HS-27A (cell line): ENCODE data around the gene FLT3.

Experiments
- DNase-seq: peaks from one replicate; pipeline ENCODE4 v3.0.0-alpha.2; 2012; ENCODE audit warnings: low read depth, missing footprints

The FLT3 gene

GRCh38 chr13:28001837-28002473 is 98.4 kb downstream of the FLT3 start:
- DNase-seq: no peak

- DNase-seq: no peak
Observed at GRCh38 chr13:28001049-28001448, 99.3 kb downstream of the FLT3 start.

GRCh38 chr13:28000567-28000966 is 99.8 kb downstream of the FLT3 start:
- no peak for DNase-seq

GRCh38 chr13:27997904-27998522 is 102.4 kb downstream of the FLT3 start:
- DNase-seq: no peak

- DNase-seq: no peak
Observed at GRCh38 chr13:27991881-27992280, 108.5 kb downstream of the FLT3 start.

- DNase-seq: no peak
Observed at GRCh38 chr13:27988520-27988919, 111.9 kb downstream of the FLT3 start, which contains the start of gene URAD. TSS of gene URAD (minus strand) at chr13:27988693. CDS start at chr13:27988637, 56 bp downstream.

GRCh38 chr13:27985600-27985999 is 114.8 kb downstream of the FLT3 start:
- DNase-seq: no peak

GRCh38 chr13:27982361-27982760 is 118.0 kb downstream of the FLT3 start:
- no peak for DNase-seq

GRCh38 chr13:27981006-27981708 is 119.2 kb downstream of the FLT3 start:
- DNase-seq: no peak

GRCh38 chr13:27980280-27980998 is 119.9 kb downstream of the FLT3 start:
- DNase-seq: no peak

- DNase-seq: no peak
Observed at GRCh38 chr13:27979765-27980279, 120.6 kb downstream of the FLT3 start.

- no peak for DNase-seq
Observed at GRCh38 chr13:27979001-27979643, 121.3 kb downstream of the FLT3 start.

GRCh38 chr13:27978301-27978968 is 121.9 kb downstream of the FLT3 start:
- DNase-seq: no peak

GRCh38 chr13:27977476-27978300 is 122.7 kb downstream of the FLT3 start:
- no peak for DNase-seq

- DNase-seq: no peak
Observed at GRCh38 chr13:27976362-27977091, 123.8 kb downstream of the FLT3 start.

GRCh38 chr13:27975564-27976361 is 124.6 kb downstream of the FLT3 start:
- no peak for DNase-seq

- no peak for DNase-seq
Observed at GRCh38 chr13:27973961-27974662, 126.3 kb downstream of the FLT3 start.

- DNase-seq: no peak
Observed at GRCh38 chr13:27973291-27973690, 127.1 kb downstream of the FLT3 start.
